ENCODE data around the gene CLTCL1.
"Not testable (repeated sequence)": the region's sequence is repeated elsewhere in the genome, so short reads cannot be mapped to it uniquely, and the experiment has no call there.

Gene CLTCL1

DNA sequence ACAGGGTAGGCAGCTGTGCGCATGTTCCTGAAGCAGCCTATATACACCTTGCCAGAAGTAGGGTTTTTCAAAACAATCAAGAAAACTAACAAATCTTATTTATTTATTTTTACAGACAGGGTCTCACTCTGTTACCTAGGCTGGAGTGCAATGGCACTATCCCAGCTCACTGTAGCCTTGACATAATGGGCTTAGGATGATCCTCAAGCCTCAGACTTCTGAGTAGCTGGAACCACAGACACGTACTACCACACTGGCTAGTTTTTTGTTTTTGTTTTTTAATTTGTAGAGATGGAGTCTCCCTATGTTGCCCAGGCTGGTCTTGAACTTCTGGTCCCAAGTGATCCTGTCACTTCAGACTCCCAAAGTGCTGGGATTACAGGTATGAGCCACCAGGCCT lies 25.7 kb downstream of the CLTCL1 start:
- no peak overlapping the region for H3K4me3 ChIP-seq (replicated peaks in 1 of 2; ENCODE audit: low read depth in 2 of 2, low read length in 2 of 2)
- TF ChIP-seq, protein P1, sequence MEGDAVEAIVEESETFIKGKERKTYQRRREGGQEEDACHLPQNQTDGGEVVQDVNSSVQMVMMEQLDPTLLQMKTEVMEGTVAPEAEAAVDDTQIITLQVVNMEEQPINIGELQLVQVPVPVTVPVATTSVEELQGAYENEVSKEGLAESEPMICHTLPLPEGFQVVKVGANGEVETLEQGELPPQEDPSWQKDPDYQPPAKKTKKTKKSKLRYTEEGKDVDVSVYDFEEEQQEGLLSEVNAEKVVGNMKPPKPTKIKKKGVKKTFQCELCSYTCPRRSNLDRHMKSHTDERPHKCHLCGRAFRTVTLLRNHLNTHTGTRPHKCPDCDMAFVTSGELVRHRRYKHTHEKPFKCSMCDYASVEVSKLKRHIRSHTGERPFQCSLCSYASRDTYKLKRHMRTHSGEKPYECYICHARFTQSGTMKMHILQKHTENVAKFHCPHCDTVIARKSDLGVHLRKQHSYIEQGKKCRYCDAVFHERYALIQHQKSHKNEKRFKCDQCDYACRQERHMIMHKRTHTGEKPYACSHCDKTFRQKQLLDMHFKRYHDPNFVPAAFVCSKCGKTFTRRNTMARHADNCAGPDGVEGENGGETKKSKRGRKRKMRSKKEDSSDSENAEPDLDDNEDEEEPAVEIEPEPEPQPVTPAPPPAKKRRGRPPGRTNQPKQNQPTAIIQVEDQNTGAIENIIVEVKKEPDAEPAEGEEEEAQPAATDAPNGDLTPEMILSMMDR (IDR thresholded peaks at IDR 0.05; ENCODE audit: low read depth, low read length) = no peak
- no peak for DNase-seq (ENCODE audit: low read depth in 2 of 2)

DNA sequence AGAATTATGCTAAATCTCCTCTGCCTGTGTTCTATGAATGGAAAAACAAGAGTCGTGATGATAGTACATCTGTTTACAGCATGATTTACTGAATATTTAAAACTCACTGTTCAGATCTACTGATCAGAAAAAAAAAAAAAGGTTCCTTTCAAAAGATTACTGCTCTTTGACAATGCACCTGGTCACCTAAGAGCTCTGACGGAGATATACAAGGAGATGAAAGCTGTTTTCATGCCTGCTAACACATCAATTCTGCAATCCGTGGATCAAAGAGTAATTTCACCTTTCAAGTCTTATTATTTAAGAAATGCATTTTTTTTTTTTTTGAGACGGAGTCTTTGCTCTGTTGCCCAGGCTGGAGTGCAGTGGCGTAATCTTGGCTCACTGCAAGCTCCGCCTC lies 30.7 kb downstream of the CLTCL1 start:
- H3K4me3 ChIP-seq (replicated peaks in 1 of 2; ENCODE audit: low read depth in 2 of 2, low read length in 2 of 2) = no peak overlapping the region
- no peak for DNase-seq (ENCODE audit: low read depth in 2 of 2)
- TF ChIP-seq, protein P1 (IDR thresholded peaks at IDR 0.05; ENCODE audit: low read depth, low read length) = no peak

DNA sequence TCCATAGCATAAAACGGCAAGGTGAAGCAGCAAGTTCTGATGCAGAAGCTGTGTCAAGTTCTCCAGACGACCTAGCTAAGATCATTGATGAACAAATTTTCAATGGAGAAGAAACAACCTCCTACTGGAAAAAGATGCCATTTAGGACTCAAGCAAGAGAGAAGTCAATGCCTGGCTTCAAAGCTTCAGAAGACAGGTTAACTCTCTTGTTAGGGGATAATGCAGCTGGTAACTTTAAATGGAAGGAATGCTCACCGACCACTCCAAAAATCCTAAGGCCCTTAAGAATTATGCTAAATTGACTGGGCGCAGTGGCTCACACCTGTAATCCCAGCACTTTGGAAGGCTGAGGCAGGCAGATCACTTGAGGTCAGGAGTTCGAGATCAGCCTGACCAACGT lies 31.3 kb downstream of the CLTCL1 start:
- TF ChIP-seq, protein P1 (IDR thresholded peaks at IDR 0.05; ENCODE audit: low read depth, low read length) = no peak
- DNase-seq (ENCODE audit: low read depth in 2 of 2) = no peak
- H3K4me3 ChIP-seq (replicated peaks in 1 of 2; ENCODE audit: low read depth in 2 of 2, low read length in 2 of 2) = no peak overlapping the region

DNA sequence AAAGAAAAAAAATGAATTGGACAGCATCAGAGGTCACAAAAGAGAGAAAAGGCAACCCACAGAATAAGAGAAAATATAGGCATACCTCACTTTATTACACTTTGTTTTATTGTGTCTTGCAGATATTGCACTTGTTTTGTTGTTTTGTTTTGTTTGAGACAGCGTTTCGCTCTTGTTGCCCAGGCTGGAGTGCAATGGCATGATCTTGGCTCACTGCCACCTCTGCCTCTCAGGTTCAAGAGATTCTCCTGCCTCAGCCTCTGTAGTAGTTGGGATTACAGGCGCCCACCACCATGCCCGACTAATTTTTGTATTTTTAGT lies 32.6 kb downstream of the CLTCL1 start:
- not testable (repeated sequence) for DNase-seq (ENCODE audit: low read depth in 2 of 2)

DNA sequence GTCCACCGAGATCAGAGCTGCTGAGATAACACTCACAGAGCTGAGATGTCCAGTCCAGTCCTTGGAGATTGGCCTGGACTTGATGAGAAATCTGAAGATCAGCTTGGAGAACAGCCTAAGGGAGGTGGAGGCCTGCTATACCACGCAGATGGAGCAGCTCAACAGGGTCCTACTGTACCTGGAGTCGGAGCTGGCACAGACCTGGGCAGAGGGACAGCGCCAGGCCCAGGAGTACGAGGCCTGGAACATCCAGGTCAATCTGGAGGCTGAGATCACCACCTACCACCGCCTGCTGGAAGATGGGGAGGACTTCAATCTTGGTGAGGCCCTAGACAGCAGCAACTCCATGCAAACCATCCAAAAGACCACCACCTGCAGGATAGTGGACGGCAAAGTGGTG lies 33.1 kb downstream of the CLTCL1 start:
- TF ChIP-seq, protein P1 (IDR thresholded peaks at IDR 0.05; ENCODE audit: low read depth, low read length) = no peak
- no peak for DNase-seq (ENCODE audit: low read depth in 2 of 2)
- no peak overlapping the region for H3K4me3 ChIP-seq (replicated peaks in 1 of 2; ENCODE audit: low read depth in 2 of 2, low read length in 2 of 2)

More for the DNA sequence above, 32.6 kb downstream of the CLTCL1 start:
- H3K4me3 ChIP-seq (replicated peaks in 1 of 2; ENCODE audit: low read depth in 2 of 2, low read length in 2 of 2) = not testable (repeated sequence)

DNA sequence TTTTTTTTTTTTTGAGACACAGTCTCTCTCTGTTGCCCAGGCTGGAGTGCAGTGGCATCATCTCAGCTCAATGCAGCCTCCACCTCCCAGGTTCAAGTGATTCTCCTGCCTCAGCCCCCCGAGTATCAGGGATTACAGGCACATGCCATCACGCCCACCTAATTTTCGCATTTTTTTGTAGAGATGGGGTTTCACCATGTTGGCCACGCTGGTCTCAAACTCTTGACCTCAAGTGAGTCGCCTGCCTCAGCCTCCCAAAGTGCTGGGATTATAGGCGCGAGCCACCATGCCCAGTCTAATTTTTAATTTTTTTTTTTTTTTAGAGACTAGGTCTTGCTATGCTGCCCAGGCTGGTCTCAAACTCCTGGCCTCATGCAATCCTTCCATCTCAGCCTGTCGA lies 35.2 kb downstream of the CLTCL1 start:
- not testable (repeated sequence) for DNase-seq (ENCODE audit: low read depth in 2 of 2); H3K4me3 ChIP-seq (replicated peaks in 1 of 2; ENCODE audit: low read depth in 2 of 2, low read length in 2 of 2)

DNA sequence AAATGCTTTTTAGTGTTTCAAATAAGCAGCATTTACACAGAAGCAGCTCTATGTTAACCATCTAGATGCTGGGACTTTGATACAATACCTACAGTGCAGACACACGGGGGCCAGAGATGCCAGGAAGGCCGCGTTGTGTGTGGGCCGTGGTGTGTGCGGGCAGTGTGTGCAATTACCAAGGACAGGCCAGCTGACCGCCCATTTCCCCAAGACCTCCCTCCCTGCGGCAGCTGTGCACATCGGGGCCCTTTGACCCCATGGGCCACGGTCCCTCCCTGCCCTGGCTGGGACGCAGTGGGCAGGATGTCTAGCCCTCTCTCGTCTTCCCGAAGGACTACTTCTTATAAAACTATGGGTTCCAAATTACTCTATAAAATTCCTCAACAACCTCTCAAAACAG lies 38.4 kb downstream of the CLTCL1 start:
- no peak overlapping the region for H3K4me3 ChIP-seq (replicated peaks in 1 of 2; ENCODE audit: low read depth in 2 of 2, low read length in 2 of 2)
- no peak for DNase-seq (ENCODE audit: low read depth in 2 of 2)
- TF ChIP-seq, protein P1 (IDR thresholded peaks at IDR 0.05; ENCODE audit: low read depth, low read length) = no peak

DNA sequence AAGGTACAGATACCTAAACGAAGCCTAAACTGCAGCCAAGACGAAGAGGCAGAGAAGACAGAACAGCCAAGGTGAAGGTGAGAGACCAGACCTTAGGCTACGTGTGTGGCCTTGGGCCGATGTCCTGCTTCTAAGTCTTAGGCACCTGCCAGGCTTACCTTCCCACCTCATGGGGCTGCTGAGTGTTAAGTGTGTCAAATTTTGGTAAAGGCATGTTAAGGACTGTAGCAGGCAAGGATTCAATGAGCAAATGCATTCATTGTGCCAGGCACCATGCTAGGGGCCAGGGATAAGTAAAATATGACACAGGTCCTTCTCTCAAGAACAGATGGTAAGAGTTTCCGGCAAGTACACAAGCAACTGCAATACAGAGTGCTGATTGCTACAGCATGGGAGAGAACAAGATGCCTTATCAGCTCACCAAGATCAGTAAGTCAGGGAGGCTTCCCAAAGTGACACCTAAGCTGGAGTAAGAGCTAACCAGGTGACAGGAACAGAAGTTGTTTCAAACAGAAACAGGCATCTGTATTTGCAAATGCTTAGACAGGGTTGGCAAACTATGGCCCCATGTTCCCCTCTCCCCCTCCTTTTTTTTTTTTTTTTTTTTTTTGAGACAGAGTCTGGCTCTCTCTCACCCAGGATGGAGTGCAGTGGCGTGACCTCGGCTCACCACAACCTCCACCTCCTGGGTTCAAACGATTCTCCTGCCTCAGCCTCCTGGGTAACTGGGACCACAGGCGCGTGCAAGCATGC lies 46.7 kb downstream of the CLTCL1 start:
- DNase-seq (ENCODE audit: low read depth in 2 of 2) = no peak
- TF ChIP-seq, protein P1 (IDR thresholded peaks at IDR 0.05; ENCODE audit: low read depth, low read length) = no peak
- H3K4me3 ChIP-seq (replicated peaks in 1 of 2; ENCODE audit: low read depth in 2 of 2, low read length in 2 of 2) = no peak overlapping the region

Measured in cardiac fibroblast (primary cell).